LNCaP clone FGC (cell line): ENCODE data around the gene TSPAN3.

Experiments used
- DNase-seq: peaks from one replicate; pipeline ENCODE4 v3.0.0-alpha.2; 2011; ENCODE audit warnings: low read depth
- H3K4me3 ChIP-seq: 2 replicates; pipeline ENCODE4 v1.5.1; 2011; ENCODE audit warnings: mild to moderate bottlenecking, low read depth, low read length, control low read depth
- TF ChIP-seq, protein P1 (sequence below): IDR thresholded peaks from 2 replicates; pipeline ENCODE4 v1.5.1; 2012; ENCODE audit warnings: mild to moderate bottlenecking; ENCODE audit not compliant: control insufficient read depth, insufficient read depth; ENCODE audit errors: extremely low read depth

The TSPAN3 gene

DNA sequence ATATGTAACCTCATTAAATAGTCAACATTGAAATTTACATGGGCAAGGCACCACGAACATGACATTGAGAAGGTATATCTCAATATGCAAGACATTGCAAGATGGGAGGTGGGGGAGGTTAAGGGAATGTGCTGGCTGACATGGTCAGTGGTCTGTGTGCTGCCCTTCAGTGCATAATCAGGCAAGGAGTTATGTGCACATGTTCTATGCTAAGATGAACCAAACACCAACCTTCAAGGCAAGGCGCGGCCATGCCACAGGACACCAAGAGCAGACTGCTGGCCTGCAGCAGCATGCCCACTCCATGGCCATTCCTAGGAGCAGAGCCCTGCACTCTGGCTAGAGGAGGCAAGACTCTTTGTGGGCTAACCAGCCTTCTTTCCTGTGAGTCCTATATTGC is 40.9 kb upstream of the TSPAN3 start:
- no peak for DNase-seq
- TF ChIP-seq, protein P1, sequence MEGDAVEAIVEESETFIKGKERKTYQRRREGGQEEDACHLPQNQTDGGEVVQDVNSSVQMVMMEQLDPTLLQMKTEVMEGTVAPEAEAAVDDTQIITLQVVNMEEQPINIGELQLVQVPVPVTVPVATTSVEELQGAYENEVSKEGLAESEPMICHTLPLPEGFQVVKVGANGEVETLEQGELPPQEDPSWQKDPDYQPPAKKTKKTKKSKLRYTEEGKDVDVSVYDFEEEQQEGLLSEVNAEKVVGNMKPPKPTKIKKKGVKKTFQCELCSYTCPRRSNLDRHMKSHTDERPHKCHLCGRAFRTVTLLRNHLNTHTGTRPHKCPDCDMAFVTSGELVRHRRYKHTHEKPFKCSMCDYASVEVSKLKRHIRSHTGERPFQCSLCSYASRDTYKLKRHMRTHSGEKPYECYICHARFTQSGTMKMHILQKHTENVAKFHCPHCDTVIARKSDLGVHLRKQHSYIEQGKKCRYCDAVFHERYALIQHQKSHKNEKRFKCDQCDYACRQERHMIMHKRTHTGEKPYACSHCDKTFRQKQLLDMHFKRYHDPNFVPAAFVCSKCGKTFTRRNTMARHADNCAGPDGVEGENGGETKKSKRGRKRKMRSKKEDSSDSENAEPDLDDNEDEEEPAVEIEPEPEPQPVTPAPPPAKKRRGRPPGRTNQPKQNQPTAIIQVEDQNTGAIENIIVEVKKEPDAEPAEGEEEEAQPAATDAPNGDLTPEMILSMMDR, result no peak
- H3K4me3 ChIP-seq, result no peak overlapping the region

DNA sequence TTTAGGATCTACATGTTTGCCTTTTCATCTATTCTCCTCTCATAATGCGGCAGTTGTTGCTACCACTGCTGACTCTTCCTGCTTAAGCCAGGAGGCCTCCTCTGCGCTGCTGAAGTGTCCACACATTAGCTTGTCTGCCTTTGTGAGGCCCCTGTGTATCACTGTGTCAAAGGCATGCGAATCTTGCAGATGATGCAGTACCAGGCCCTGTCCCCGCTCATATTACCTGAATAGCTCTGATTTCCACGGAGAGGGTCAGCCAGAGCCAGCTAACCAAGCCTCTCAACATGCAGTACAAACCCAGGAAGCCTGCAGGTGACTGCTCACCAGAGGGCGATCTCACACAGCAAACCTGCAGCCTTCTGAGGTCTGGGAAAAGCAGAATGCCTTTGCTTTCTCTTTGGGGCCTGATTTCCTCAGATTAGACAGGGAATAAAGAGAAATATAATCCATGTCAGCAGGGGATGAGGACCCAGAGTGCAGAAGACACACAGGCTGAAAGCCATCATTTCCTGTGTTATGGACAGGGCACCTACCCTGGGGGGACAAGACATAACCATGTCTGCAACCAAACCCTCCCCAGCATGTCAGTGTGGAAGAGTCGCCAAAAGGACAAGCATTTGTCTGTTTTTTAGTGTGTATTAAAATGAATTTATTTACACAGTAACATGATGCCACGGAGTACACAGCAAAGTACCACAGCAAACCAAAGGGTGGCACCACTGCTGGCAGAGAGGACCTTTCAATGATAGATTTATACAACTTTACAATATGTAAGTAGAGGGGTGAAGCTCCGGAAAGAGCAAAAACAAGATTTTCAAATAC is 36.8 kb upstream of the TSPAN3 start:
- H3K4me3 ChIP-seq, result no peak overlapping the region
- peak; percentile 43 for DNase-seq
- TF ChIP-seq, protein P1, result peak; percentile 84

DNA sequence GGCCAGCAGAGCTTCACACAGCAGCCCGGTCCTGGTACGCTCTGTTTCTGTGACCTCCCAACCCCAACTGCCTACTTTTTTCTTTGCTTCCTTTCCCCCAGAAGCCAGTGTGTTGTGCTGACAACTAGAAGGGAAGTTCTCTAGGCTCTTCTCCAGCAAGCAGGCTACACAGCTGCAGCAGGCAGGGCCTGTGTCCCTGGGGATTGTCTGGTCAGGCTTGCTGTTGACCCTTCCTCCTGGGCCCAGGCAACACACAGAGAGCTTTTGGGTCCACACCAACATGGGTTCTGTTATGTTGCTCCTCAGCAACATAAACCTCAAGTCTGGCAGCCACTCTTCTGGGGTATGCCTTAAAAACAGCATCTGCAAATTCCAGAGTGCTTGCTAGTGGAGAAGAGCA is 36.2 kb upstream of the TSPAN3 start:
- DNase-seq, result no peak
- H3K4me3 ChIP-seq, result no peak overlapping the region
- TF ChIP-seq, protein P1, result no peak

DNA sequence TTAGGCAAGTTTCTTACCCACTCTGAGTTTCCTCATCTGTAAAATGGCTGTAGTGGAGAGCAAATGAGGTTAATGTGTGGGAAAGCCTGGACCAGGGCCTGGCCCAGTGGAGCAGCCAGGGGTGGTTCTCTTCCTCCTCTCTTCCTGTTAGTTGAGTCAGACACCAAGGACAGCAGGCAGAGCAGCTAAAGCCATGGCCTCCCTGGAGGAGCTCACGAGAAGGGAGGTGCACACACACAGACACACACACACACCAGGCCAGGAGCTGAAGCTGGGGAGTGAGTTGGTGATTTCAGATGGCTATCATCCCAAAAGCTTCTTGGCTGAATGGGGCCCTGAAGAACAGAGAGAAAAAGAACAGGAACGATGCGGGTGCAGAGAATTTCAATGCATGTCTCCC is 33.2 kb upstream of the TSPAN3 start:
- no peak overlapping the region for H3K4me3 ChIP-seq
- no peak for DNase-seq
- TF ChIP-seq, protein P1, result no peak

DNA sequence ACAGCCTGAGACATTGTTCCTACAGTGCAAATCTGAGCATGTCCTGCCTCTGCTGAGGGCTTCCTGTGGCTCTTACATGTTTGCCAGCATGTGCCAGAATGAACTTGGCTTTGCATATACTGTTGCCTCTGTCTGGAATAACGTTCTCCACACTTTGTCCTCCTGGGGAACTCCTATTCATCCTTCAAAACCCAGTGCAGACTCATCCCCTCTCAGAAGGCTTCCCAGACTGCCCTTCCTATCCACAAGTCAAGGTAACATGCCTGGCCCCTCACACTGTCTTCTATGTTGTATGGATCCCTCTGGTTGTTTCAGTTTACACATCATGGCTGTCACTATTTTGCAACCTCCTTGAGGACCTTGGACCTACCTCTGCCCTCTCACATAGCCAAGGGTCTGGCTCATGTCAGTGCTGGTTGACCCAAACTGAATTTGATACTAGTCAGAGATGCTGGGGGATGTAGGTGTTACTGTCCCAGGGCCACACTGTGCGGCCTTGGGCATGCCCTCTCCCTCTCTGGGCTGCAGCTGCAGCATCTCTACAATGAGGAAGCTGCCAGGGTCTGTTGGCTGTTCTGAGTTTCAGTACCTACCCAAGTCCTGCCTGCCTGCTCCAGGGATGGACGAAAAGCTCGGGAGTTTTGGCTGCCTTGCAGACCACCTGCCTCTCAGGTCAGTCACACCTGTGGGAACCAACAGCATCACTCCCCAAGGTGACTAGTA is 29.0 kb upstream of the TSPAN3 start:
- H3K4me3 ChIP-seq, result no peak overlapping the region
- TF ChIP-seq, protein P1, result no peak
- no peak for DNase-seq

DNA sequence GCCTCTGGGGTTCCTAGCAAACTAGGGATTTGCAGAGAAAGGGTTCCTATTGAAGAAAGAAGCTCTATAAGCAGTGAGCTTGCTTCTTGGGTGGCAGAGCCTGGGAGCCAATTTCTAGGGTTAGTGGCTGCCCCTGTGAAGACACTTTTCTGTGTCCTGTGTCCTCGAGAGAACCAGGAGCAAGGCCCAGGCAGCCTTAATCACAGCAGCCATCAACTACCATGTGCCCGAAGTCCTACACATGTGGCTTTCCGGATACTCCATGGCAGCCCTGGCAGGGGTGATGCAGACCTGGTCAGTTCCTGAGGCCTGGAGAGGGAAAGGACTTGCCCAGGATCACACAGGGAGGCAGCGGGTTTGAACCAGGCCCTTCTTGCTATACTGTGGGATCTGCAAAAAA is 27.7 kb upstream of the TSPAN3 start:
- TF ChIP-seq, protein P1, result no peak
- H3K4me3 ChIP-seq, result no peak overlapping the region
- no peak for DNase-seq
